ENCODE data around the gene XDH.

DNA sequence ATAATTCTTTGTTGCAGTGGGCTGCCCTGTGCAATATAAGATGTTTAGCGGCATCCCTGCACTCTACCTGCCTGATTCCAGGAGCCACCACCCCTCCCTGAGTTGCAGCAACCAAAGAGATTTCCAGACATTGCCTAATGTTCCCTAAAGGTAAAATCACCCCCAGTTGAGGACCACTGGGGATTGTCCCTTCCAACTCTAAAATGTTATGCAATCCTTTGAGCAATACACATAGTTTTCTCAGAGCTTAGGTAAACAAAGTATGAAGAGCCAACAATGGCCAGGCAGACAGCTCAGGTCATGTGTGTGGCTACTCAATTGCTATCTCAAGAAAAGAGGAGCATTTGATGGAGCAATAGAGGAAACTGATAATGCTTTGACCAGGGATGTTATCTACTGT lies 87.0 kb downstream of the XDH start:
- TF ChIP-seq, protein P1, sequence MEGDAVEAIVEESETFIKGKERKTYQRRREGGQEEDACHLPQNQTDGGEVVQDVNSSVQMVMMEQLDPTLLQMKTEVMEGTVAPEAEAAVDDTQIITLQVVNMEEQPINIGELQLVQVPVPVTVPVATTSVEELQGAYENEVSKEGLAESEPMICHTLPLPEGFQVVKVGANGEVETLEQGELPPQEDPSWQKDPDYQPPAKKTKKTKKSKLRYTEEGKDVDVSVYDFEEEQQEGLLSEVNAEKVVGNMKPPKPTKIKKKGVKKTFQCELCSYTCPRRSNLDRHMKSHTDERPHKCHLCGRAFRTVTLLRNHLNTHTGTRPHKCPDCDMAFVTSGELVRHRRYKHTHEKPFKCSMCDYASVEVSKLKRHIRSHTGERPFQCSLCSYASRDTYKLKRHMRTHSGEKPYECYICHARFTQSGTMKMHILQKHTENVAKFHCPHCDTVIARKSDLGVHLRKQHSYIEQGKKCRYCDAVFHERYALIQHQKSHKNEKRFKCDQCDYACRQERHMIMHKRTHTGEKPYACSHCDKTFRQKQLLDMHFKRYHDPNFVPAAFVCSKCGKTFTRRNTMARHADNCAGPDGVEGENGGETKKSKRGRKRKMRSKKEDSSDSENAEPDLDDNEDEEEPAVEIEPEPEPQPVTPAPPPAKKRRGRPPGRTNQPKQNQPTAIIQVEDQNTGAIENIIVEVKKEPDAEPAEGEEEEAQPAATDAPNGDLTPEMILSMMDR (IDR thresholded peaks at IDR 0.05): no peak
- TF ChIP-seq POLR2A (IDR thresholded peaks at IDR 0.05): no peak
